Gastrocnemius medialis (tissue), 4 donors: Measurements from ENCODE around the gene MAML2.

Experiments used
- POLR2A ChIP-seq, 2 donors: fragments of 450-650 bp; IDR thresholded peaks; one replicate each; pipeline ENCODE4 v1.6.1; 2017; ENCODE audit warnings: antibody characterized with exemption in 2 of 2, mild to moderate bottlenecking in 2 of 2, moderate library complexity in 2 of 2
- TF ChIP-seq, protein P1 (sequence below), 5 experiments: fragments of 450-650 bp in 3 of 5; fragments of 200-600 bp in 2 of 5; sonication (generic) in 2 of 5; IDR thresholded peaks in 4 of 5; conservative IDR thresholded peaks in 1 of 5; 1 replicate in 4 of 5; 2 replicates in 1 of 5; pipeline ENCODE4 v1.5.1; 2016 to 2019; ENCODE audit warnings: antibody characterized with exemption in 5 of 5, mild to moderate bottlenecking in 3 of 5, moderate library complexity in 3 of 5

GRCh38 chr11:96196181-96196662, 146.8 kb downstream of the MAML2 start:
- TF ChIP-seq, protein P1, sequence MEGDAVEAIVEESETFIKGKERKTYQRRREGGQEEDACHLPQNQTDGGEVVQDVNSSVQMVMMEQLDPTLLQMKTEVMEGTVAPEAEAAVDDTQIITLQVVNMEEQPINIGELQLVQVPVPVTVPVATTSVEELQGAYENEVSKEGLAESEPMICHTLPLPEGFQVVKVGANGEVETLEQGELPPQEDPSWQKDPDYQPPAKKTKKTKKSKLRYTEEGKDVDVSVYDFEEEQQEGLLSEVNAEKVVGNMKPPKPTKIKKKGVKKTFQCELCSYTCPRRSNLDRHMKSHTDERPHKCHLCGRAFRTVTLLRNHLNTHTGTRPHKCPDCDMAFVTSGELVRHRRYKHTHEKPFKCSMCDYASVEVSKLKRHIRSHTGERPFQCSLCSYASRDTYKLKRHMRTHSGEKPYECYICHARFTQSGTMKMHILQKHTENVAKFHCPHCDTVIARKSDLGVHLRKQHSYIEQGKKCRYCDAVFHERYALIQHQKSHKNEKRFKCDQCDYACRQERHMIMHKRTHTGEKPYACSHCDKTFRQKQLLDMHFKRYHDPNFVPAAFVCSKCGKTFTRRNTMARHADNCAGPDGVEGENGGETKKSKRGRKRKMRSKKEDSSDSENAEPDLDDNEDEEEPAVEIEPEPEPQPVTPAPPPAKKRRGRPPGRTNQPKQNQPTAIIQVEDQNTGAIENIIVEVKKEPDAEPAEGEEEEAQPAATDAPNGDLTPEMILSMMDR (IDR thresholded peaks at IDR 0.05 in 4 of 5, conservative IDR thresholded peaks at IDR 0.05 in 1 of 5), result no peak
- no peak for TF ChIP-seq POLR2A (IDR thresholded peaks at IDR 0.05)
